ENCODE results near the gene SH3PXD2B.
"Not testable (repeated sequence)": the region's sequence is repeated elsewhere in the genome, so short reads cannot be mapped to it uniquely, and the experiment has no call there.

SH3PXD2B gene

GRCh38 chr5:172361566-172362238 is 92.6 kb downstream of the SH3PXD2B start:
- DNase-seq, result no peak

- DNase-seq, result no peak
These were observed 96.0 kb downstream of the SH3PXD2B start for GRCh38 chr5:172358345-172358744.

GRCh38 chr5:172356527-172356926 is 97.8 kb downstream of the SH3PXD2B start:
- DNase-seq, result no peak

GRCh38 chr5:172356047-172356446 is 98.3 kb downstream of the SH3PXD2B start:
- no peak for DNase-seq

- no peak for DNase-seq
These were observed 100.5 kb downstream of the SH3PXD2B start for GRCh38 chr5:172353846-172354245.

- no peak for DNase-seq
These were observed 101.0 kb downstream of the SH3PXD2B start for GRCh38 chr5:172353271-172353812.

- DNase-seq, result not testable (repeated sequence)
These were observed 101.8 kb downstream of the SH3PXD2B start for GRCh38 chr5:172352526-172352925.

GRCh38 chr5:172351240-172351778 is 103.0 kb downstream of the SH3PXD2B start:
- DNase-seq, result peak; percentile 88

- no peak for DNase-seq
These were observed 103.8 kb downstream of the SH3PXD2B start for GRCh38 chr5:172350212-172351181.

GRCh38 chr5:172348733-172349132 is 105.6 kb downstream of the SH3PXD2B start:
- DNase-seq, result not testable (repeated sequence)

- peak; percentile 55 for DNase-seq
These were observed 106.2 kb downstream of the SH3PXD2B start for GRCh38 chr5:172348084-172348483.

- DNase-seq, result peak; percentile 72
These were observed 106.8 kb downstream of the SH3PXD2B start for GRCh38 chr5:172347496-172348052.

GRCh38 chr5:172345881-172346280 is 108.4 kb downstream of the SH3PXD2B start:
- no peak for DNase-seq

- DNase-seq, result no peak
These were observed 109.4 kb downstream of the SH3PXD2B start for GRCh38 chr5:172344855-172345409.

- no peak for DNase-seq
These were observed 110.6 kb downstream of the SH3PXD2B start for GRCh38 chr5:172343741-172344140.

- no peak for DNase-seq
These were observed 111.4 kb downstream of the SH3PXD2B start for GRCh38 chr5:172342918-172343317.

- no peak for DNase-seq
These were observed 114.8 kb downstream of the SH3PXD2B start for GRCh38 chr5:172339264-172340180.

GRCh38 chr5:172336676-172337285 is 117.5 kb downstream of the SH3PXD2B start:
- DNase-seq, result no peak

GRCh38 chr5:172336264-172336663 is 118.1 kb downstream of the SH3PXD2B start:
- no peak for DNase-seq

- no peak for DNase-seq
These were observed 118.6 kb downstream of the SH3PXD2B start for GRCh38 chr5:172335721-172336120.

- DNase-seq, result no peak
These were observed 119.7 kb downstream of the SH3PXD2B start for GRCh38 chr5:172334641-172335040.
